HG03097 (cell line): Measurements from ENCODE around the gene CDC37.
"Not testable (repeated sequence)": the region's sequence is repeated elsewhere in the genome, so short reads cannot be mapped to it uniquely, and the experiment has no call there.

ENCODE experiments used
- ATAC-seq: cut with Tn5 transposase; IDR thresholded peaks from one replicate; pipeline ENCODE4 v1.9.1; 2021; ENCODE audit not compliant: unreplicated experiment, low FRiP score

CDC37 gene

DNA sequence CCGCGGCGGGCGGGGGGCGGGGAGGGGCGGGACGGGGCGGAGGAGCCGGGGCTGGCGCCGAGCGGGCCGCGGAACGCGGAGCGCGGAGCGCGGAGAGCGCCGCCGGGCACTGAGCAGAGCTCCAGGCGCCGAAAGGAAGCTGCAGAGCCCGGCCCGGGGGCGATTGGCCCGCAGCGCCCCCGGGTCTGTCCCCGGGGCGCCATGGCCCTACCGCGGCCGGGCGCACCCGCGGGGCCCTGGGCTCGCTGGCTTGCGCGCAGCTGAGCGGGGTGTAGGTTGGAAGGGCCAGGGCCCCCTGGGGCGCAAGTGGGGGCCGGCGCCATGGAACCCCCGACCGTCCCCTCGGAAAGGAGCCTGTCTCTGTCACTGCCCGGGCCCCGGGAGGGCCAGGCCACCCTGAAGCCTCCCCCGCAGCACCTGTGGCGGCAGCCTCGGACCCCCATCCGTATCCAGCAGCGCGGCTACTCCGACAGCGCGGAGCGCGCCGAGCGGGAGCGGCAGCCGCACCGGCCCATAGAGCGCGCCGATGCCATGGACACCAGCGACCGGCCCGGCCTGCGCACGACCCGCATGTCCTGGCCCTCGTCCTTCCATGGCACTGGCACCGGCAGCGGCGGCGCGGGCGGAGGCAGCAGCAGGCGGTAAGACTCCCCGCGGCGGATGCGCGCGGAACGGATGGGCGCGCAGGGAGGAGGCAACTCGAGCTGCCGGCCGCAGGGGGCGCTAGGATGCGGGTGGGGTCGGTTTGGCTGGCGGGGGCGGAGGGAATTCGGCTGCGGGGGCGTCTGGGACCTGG, 17.3 kb upstream of the CDC37 start, which contains the start of gene PDE4A:
Gene PDE4A, plus strand, starts transcription at position 95 of the 796 bp plus-strand sequence. Its CDS starts 227 bp downstream, at position 322.
- no peak for ATAC-seq

DNA sequence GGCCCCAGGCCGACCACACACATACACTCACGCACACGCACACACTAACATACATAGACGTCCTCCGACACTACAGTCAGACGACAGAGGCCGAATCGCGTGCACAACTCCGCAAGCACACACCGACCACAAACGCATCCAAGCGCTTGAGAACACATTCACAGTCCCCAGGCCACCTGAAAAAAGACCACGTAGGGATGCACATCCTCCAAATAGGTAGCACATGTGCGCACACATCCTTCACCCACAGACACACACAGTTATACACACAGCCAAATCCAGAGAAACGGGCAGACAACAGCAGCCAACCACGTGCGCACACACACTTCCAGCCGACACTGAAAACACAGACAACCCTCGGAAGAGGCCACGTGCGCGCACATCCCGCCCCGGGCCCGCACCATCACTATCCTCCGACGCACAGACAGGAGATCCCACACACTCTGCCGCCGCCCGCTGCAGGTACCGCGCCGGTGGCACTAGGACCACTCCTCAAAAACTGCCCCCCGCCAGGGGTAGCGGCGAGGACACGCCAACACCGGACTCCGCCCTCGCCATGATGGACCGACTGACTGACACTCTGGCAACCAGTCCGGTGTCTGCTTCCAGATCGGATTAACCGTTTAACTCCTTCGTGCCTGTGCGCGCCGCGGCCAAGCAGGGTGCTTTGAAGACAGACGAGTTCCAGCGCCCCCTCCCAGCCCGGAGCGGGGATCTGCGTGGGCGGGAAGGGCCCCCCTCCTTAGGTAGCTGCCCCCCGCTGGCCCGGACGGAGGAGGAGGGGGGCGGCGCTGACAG, 16.5 kb upstream of the CDC37 start:
- no peak for ATAC-seq

DNA sequence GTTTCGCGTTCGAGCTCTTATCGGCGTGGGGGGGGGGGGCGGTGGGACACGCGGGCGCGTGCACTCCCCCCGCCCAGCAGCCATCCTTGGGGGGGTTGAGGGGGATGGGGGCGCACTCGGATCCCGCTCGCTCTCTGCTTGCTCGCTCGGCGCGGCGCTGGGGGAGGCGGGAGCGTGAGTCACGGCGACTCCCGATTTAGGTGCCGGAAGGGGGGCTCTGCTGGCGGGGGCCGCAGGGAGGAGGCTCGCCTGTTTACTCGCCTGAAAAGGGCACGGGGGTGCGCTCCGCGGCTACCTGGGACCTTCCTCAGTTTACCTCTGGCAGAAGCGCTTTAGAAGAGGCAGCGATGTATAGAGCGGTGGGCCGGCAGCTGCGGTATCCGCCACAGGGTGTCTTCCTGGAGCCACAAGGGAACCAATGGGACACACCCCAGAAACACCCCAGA, 15.9 kb upstream of the CDC37 start:
- ATAC-seq, result no peak

DNA sequence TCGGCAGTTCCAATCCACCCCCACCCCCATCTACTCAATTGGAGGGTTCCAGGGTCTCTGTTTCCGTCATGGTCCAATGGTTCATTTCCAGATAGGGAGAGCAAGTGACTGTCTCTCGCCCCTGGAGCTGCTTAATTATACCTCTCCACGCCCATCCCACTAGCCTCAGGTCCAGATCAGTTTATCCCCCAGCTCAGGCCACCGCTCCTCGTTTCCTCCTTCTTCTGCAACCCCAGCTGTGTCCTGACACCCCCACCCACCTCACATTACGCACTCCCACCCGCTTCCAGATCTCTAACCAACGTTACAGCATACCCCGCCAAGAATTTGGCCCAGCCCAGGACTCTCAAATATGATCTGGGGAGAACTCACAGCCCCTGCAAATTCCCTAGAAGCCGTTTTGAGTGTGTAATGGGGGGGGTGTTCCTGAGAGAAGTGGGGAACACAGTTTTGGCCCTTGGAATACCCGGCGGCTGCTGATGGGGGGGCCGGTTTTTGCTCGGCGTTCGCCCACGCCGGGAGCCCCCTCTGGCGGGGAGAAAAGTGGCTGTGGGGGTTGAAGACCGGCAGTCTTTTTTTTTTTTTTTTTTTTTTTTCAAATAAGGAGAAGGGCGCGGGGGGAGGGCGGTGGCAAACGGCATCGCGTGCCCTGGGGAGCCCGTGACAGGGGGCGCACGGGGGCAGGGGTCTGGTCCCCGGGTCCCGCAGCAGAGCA, 15.3 kb upstream of the CDC37 start:
- no peak for ATAC-seq

DNA sequence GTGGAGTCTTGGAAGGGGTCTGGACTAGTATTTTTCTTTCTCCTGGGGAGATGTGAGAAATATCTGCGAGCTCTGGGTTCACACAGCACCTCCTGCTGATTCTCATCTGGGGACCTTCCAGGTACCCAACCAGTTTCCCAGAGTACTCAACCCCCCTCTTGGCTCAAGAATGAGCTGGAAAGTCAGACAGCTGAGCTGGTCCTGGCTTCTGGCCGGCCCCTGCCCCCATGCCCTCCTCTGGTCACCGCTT, 14.8 kb upstream of the CDC37 start:
- no peak for ATAC-seq

DNA sequence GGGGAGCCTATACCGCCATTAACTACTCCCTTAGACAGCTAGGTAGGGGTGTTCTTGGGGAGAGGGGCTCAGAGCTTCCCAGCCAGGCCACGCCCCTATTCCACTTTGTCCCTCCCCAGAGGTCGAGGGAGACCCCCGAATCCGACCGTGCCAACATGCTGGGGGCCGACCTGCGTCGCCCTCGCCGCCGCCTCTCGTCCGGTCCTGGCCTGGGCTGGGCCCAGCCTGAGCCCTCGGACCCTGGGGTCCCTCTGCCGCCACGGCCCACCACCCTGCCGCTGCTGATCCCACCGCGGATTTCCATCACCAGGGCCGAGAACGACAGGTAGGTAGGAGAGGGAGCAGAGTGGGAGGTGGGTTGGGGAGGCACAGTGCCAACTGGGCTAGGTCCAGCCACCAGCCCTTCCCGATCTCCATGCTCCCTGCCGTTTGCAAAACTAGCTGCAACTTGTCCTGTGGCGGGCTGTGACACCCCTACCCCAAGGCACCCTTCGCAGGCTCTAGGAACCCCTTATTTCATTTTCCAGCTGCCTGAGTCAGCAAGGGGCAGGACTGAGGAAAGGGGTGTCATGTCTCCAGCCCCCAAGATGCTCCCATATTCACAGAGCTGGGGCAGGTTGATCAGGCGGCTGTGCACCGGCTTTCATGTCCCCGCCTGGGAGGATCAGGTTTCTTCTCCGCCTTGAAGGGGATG, 14.3 kb upstream of the CDC37 start:
- ATAC-seq, result no peak

DNA sequence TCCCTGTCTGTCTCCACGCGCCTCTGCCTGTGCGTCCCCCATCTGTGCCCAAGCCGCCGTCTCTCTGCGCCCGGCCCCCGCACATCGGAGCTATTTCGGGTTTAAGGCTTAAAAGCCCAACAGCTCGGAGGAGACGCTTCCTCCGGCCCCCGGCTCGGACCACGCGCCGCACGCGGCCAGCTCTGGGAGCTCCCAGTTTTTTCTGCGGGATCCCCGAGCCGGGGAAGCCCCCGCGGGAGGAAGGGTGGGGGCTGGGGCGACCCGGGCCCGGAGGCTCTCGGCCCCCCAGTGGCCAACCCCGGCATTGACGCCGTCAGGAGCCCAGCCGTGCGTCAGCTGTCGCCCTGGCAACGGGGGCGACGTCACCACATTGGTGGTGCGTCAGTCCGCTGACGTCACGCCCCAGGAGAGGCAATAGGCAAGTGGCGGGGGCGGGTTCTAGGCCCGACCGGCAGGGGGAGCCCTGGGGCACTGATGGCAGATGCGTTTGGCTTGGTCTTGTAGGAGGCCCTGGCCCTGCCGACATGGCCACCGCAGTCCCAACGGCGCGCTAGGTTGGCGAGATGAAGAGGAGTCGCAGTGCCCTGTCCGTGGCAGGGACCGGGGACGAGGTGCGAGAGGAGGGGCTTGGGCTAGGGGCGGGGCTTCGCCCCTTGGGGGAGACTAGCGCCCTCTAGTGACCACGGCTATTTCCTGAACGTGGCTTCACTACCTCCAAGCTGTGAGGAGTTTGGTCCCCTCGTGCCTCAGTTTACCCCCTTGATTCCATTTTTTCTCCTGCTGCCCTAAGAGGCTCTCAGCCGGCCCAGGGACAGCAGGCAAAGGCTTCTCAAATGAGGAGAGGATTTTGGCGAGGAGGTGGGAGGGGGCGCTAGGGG, 13.3 kb upstream of the CDC37 start:
- ATAC-seq, result peak; percentile 55

DNA sequence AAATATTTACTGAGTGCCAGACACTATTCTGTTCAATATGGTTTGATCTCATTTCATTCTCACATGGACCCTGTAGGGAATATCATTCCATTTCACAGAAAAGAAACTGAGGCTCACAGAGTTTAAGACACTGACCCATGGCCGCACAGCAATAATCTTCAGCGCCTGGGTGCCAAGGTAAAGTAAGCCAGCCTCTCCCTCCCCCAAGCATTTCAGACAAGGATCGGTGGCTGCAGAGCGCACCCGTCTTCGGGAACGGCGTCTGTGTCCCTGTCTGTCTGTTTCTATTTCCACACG, 12.7 kb upstream of the CDC37 start:
- ATAC-seq, result no peak

DNA sequence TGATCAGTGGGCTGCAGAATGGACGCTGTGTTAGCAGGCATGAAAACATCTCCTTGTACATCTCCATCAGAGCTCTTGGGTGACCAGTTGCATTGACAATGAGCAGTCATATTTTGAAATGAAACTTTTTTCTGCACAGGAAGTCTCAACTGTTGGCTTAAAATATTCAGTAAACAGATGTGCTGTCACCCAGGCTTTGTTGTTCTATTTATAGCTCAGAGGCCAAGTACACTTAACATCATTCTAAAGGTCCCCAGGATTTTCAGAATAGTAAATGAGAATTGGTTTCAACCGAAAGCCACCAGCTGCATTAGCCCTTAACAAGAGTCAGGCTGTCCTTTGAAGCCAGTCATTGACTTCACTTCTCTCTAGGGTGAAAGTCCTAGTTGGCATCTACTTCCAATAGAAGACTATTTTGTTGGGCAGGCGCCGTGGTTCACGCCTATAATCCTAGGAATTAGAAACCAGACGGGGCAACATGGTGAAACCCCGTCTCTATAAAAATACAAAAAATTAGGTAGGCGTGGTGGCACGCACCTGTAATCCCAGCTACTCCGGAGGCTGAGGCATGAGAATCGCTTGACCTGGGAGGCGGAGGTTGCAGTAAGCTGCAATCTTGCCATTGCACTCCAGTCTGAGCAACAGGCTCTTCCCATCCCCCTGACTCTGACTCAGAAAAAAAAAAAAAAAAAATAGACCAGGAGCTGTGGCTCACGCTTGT, 9.1 kb upstream of the CDC37 start:
- ATAC-seq, result peak; percentile 62

DNA sequence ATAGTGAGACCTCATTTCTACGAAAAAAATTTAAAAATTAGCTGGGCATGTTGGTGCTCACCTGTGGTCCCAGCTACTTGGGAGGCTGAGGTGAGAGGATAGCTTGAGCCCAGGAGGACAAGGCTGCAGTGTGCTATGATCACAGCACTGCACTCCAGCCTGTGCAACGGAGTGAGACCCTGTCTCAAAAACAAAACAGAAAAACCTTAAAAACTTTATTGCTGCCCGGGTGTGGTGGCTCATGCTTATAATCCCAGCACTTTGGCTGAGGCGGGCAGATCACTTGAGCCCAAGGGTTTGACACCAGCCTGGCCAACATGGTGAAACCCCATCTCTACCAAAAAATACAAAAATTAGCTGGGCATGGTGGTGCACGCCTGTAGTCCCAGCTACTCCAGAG, 7.9 kb upstream of the CDC37 start:
- ATAC-seq, result not testable (repeated sequence)

DNA sequence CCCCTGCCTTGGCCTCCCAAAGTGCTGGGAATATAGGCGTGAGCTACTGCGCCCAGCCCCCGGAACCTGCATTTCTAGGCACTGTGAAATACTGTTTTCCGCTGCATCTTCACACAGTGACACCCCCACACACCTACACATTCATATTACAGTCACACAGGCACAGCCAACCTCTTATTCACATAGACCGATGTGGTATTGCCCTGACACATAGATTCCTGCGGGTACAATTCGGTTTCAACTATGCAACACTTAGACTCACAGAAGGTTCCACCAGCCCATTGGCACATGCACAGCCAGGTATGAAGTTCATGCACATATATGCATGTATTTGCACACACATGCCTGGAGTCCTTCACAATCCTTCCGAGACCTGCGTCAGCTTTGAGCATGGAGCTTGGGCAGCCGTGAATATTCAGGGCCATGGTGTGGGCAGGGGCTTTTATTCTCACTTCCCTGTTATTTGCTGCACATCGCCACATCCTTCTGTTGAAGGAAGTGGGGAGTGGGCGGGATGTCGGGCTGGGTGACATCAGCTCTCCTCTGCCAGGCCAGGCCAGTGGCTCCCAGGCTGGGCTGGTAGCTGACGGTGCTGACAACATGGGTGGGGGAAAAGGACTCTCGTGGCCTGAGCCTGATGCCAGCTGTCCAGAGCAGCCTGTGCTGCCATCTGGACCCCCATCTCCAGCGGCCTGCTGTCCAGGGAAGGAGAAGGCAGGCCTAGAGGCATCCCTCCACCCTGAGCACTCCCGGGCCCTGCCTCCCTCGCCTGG, 5.4 kb upstream of the CDC37 start:
- no peak for ATAC-seq

DNA sequence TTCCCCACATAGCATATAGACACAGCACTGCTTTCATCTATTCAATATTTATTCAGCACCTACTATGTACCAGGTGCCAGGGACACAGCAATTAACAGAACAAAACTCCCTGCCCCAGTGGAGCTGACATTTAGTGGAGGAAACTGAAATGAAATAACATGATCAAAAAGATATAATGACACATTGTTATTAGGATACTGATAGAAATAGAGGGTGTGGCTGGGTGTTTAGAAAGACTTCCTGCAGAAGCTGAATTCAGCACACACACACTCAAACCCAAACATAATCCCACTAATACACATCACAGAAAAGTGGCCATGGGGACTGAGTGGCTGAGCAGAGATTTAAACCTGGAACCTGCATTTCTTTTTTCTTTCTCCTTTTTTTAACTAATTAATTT, 3.8 kb upstream of the CDC37 start:
- no peak for ATAC-seq

DNA sequence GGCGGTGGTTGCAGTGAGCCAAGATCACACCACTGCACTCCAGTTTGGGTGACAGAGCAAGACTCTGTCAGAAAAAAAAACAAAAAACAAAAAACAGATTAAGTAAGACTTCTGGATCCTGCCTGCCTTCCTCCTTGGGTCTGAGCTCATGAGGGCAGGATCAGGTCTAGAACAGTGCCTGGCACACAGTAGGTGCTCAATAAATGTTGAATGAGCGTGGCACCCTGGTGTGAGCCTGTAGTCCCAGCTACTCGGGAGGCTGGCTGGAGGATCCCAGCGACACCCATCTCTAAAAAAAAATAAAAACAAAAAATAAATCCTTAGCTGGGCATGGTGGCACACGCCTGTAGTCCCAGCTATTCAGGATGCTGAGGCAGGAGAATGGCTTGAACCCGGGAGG, 2.8 kb upstream of the CDC37 start:
- no peak for ATAC-seq

DNA sequence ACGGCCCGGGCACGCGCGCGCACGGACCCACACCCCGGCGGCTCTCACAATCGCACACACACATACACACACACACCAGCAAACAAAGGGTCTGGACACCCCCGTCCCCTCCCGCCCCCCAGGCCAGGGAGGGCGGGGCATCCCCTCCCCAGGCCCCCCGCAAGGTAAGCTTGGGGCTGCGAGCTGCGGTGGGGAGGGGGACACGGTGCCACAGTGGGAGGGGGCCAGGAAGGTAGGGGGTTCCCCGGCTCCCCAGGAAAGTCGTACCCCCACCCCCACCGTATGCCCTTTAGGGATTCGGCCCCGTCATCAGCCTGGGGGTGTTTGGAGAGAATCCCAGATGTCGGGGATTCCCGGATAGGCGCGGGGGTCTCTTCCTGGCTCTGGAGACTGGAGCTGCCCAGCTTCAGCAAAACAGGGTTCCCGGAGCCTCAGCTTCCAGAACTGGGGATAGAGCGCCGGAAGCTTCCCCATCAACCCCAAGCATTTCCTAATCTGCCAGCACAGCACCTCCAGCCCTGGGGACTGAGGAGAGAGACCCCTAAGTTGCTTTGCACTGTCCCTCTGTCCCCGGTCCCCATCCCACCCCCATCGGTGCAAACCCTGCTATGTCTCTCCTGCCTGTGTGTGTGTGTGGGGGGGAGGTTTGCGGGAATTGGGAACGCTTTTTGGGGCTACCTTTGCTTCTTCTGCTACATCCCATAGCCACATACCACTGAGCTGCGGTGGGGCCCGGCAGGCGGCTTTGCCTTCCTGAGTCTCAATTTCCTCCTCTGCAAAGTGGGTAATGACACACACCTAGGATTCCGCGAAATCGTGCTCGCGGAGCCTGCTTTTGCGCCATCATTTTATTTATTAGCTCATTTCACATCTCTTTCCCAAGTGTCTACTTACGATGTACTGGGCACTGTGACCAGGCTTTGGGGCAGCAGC, 1.8 kb upstream of the CDC37 start:
- ATAC-seq, result no peak

DNA sequence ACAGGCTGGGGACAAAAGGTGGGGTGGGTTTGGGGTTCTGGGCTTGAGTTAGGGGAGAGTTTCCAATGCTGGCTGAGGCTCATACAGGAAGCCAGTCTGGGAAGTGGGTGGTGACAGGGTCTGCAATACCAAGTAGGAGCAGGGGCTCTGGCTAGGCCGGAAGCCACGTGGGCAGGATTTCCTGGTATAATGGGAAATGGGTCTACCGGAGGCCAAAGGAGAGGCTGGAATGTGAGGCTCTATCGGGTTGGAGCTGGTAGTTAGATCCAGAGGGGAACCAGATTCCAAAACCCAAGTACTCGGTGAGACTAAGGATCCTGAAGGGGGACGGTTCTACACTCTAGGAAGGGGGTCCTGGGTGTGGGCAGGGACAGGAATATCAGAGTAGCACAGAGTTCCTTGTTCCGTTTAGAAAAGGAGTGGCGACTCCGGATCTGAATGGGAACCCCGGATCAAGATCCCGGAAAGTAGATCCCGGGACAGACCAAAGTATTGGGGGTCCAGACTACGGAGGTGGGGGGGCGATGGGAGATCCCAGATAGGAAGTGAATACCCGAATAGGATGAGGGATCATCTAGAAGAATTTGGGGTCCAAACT, 802 bp downstream of the CDC37 start:
- no peak for ATAC-seq

DNA sequence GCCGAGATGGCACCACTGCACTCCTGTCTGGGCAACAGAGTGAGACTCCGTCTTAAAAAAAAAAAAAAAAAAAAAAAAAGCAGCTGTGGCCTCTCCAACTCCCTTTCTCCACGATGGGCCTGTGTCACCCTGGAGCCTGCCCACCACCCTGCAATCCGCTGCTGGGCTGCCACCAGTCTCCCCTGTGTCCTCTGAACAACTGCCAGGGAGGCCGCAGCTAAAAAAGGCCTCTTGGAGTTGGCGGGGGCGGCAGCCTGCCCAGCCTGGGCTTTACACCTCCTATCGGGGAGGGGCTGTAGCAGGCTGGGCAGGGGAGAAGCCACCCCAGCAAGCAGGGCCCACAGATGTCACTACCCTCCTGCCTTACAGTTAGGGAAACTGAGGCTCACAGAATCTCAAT, 3.5 kb downstream of the CDC37 start:
- ATAC-seq, result no peak

DNA sequence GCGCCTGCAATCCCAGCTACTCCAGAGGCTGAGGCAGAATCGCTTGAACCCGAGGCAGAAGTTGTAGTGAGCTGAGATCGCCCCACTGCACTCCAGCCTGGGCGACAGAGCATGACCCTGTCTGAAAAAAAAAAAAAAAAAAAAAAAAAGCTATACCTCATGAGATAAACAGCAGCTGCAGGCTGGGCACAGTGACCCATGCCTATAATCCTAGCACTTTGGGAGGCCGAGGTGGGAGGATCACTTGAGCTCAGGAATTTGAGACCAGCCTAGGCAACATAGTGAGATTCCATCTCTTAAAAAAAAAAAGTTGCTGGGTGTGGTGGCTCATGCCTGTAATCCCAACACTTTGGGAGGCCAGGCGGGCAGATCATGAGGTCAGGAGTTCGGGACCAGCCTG, 4.0 kb downstream of the CDC37 start:
- ATAC-seq, result not testable (repeated sequence)
